ENCODE measurements around the gene HLA-DRB1. TPM values are rescaled to one million over a fixed set of nuclear protein-coding genes. Genes with fewer than 3 reads are reported as not detected.

The HLA-DRB1 gene
- total and polyA plus RNA-seq, 2 donors (not counting 3 experiments of a cell fraction or from before 2014, with no cell fraction given) = not detected

DNA sequence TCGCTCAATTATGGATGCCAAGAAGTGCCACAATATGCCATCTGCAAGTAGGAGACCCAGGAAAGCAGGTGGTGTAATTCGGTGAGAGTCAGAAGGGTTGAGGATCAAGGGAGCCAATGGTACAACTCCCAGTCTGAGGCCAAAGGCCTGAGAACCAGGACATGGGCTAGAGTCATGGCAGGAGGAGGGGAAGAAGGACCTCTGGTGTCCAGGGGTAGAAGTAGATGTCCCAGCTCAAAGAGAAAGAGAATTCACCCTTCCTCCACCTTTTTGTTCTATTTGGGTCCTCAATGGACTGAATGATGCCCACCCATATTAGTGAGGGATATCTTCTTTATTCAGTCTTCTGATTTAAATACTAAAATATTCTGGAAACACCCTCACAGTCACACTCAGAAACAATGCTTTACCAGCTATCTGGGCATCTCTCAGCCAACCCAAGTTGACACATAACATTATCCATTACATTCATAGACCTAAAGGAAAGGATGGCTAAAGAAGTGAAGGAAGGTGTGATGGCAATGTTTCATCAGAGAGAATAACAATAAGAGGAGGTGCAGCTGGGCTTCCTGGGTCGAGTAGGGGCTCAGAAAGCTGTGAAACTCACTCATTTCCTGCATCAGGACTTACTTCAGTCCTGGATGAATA, 26.4 kb upstream of the HLA-DRB1 start:
- H2AFZ ChIP-seq (ENCODE audit: low read depth, low read length) = no peak overlapping the region
- H3K9me1 ChIP-seq (replicated peaks; ENCODE audit: control insufficient read depth, extremely low read depth, insufficient read depth, low read length) = no peaks in the 10 kb centered on the region
- no peak overlapping the region for H3K4me2 ChIP-seq (ENCODE audit: insufficient read depth, low read length)
- FAIRE-seq = no peak
- H3K36me3 ChIP-seq (ENCODE audit: control insufficient read depth in 2 of 2, extremely low read depth in 1 of 2, insufficient read depth in 2 of 2, low read length in 2 of 2) = no peaks in the 10 kb centered on the region
- no peaks in the 10 kb centered on the region for H4K20me1 ChIP-seq (replicated peaks; ENCODE audit: control insufficient read depth, extremely low read depth, insufficient read depth, low read length)
- H3K4me3 ChIP-seq (replicated peaks in 1 of 3; ENCODE audit: insufficient read depth in 1 of 3, low read depth in 1 of 3, low read length in 3 of 3) = no peak overlapping the region
- H3K9ac ChIP-seq (replicated peaks; ENCODE audit: extremely low read depth, insufficient read depth, low read length) = no peak overlapping the region
- peaks cover 0 to 4% of the 10 kb centered on the region in 2 experiments for H3K27me3 ChIP-seq (ENCODE audit: control insufficient read depth in 2 of 2, insufficient read depth in 2 of 2, low read length in 2 of 2)
- POLR2A ChIA-PET = no interaction called here
- no TSS peak for BruUV-seq (replicated peaks)
- H3K27ac ChIP-seq (ENCODE audit: insufficient read depth, low read depth, low read length) = no peak overlapping the region
- intact Hi-C loops (cut with micrococcal nuclease) = no loop called here
- TF ChIP-seq, protein P1, sequence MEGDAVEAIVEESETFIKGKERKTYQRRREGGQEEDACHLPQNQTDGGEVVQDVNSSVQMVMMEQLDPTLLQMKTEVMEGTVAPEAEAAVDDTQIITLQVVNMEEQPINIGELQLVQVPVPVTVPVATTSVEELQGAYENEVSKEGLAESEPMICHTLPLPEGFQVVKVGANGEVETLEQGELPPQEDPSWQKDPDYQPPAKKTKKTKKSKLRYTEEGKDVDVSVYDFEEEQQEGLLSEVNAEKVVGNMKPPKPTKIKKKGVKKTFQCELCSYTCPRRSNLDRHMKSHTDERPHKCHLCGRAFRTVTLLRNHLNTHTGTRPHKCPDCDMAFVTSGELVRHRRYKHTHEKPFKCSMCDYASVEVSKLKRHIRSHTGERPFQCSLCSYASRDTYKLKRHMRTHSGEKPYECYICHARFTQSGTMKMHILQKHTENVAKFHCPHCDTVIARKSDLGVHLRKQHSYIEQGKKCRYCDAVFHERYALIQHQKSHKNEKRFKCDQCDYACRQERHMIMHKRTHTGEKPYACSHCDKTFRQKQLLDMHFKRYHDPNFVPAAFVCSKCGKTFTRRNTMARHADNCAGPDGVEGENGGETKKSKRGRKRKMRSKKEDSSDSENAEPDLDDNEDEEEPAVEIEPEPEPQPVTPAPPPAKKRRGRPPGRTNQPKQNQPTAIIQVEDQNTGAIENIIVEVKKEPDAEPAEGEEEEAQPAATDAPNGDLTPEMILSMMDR (IDR thresholded peaks at IDR 0.05; ENCODE audit: extremely low read depth in 1 of 2, insufficient read depth in 1 of 2, low read depth in 1 of 2, low read length in 2 of 2) = no peak
- TF ChIP-seq EZH2 (IDR thresholded peaks at IDR 0.05; ENCODE audit: borderline replicate concordance, low read depth, low read length, severe bottlenecking) = no peak
- TF ChIP-seq POLR2AphosphoS5 (IDR thresholded peaks at IDR 0.05; ENCODE audit: insufficient read depth, low read depth, low read length) = no peak
- H3K9me3 ChIP-seq (replicated peaks; ENCODE audit: control insufficient read depth, insufficient read depth, low read length) = no peaks in the 10 kb centered on the region
- H3K4me1 ChIP-seq (ENCODE audit: control insufficient read depth, extremely low read depth, insufficient read depth, low read length) = no peaks in the 10 kb centered on the region
- dilution Hi-C loops (cut with MboI; ENCODE audit: extremely low pct_ligation_motif_present, low sequenced_read_pairs) = no loop called here
- no peaks in the 10 kb centered on the region for H3K79me2 ChIP-seq (ENCODE audit: control insufficient read depth, insufficient read depth, low read length)
- CTCF ChIA-PET = no interaction called here
- DNase-seq (ENCODE audit: low read depth, low spot score) = no peak

DNA sequence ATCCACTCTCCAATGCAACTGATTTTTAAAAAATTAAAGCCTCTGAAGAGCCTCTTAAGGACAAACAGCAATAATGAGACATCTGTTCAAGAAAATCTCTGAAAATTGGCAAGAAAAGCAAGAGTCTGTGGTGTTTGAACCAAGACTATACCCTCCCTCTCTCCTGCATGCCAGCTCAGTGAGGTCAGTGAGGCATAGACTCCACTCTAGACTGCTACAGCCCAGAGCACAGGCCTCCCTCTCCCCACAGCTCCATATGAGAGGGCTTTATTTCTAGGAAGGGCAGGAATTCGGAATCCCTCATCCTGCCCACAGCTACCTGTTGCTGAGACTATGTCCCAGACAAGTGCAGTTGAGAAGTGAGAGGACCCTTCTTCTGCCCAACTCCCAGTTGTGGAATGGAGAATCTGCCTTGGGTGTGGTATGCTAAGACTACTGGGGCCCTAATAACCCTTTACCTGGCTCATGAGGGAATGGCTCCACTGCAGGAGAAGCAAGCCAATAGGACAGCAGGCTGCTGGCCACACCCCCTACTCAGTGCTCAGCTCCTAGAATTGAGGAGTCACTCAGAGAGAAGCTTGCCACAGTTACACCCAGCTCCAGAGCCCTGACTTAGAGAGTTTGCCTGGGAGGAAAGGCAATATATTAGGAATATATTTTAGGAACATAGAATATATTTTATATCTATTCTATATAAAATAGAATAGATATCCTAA, 24.9 kb upstream of the HLA-DRB1 start:
- Histone ChIP-seq H3K27ac (ENCODE audit: insufficient read depth, low read depth, low read length) (no peak overlapping the region), H3K4me2 (ENCODE audit: insufficient read depth, low read length) (no peak overlapping the region), H3K36me3 (ENCODE audit: control insufficient read depth in 2 of 2, extremely low read depth in 1 of 2, insufficient read depth in 2 of 2, low read length in 2 of 2) (no peaks in the 10 kb centered on the region), H3K4me3 (replicated peaks in 1 of 3; ENCODE audit: insufficient read depth in 1 of 3, low read depth in 1 of 3, low read length in 3 of 3) (no peak overlapping the region), H3K9me1 (replicated peaks; ENCODE audit: control insufficient read depth, extremely low read depth, insufficient read depth, low read length) (no peaks in the 10 kb centered on the region), H2AFZ (ENCODE audit: low read depth, low read length) (no peak overlapping the region), H3K9me3 (replicated peaks; ENCODE audit: control insufficient read depth, insufficient read depth, low read length) (no peaks in the 10 kb centered on the region), H3K9ac (replicated peaks; ENCODE audit: extremely low read depth, insufficient read depth, low read length) (no peak overlapping the region), H4K20me1 (replicated peaks; ENCODE audit: control insufficient read depth, extremely low read depth, insufficient read depth, low read length) (no peaks in the 10 kb centered on the region), H3K79me2 (ENCODE audit: control insufficient read depth, insufficient read depth, low read length) (no peaks in the 10 kb centered on the region), H3K4me1 (ENCODE audit: control insufficient read depth, extremely low read depth, insufficient read depth, low read length) (no peaks in the 10 kb centered on the region), H3K27me3 (ENCODE audit: control insufficient read depth in 2 of 2, insufficient read depth in 2 of 2, low read length in 2 of 2) (peaks cover 0 to 4% of the 10 kb centered on the region in 2 experiments)
- no peak for FAIRE-seq
- BruUV-seq (replicated peaks) = no TSS peak
- intact Hi-C loops (cut with micrococcal nuclease) = no loop called here
- TF ChIP-seq POLR2A (IDR thresholded peaks at IDR 0.05; ENCODE audit: low read depth, low read length) (no peak), MYC (IDR thresholded peaks at IDR 0.05; ENCODE audit: low read depth, low read length) (no peak), FOS (IDR thresholded peaks at IDR 0.05; ENCODE audit: borderline replicate concordance, insufficient read depth, low read length) (no peak), EZH2 (IDR thresholded peaks at IDR 0.05; ENCODE audit: borderline replicate concordance, low read depth, low read length, severe bottlenecking) (no peak), GATA2 (IDR thresholded peaks at IDR 0.05; ENCODE audit: insufficient read depth, insufficient read length, low read depth, low read length) (no peak), JUN (IDR thresholded peaks at IDR 0.05; ENCODE audit: borderline replicate concordance, insufficient read depth, insufficient read length, low read depth) (no peak), POLR2AphosphoS5 (IDR thresholded peaks at IDR 0.05; ENCODE audit: insufficient read depth, low read depth, low read length) (no peak)
- TF ChIP-seq, protein P1 (IDR thresholded peaks at IDR 0.05; ENCODE audit: extremely low read depth in 1 of 2, insufficient read depth in 1 of 2, low read depth in 1 of 2, low read length in 2 of 2) = no peak
- TF ChIP-seq, protein P2, sequence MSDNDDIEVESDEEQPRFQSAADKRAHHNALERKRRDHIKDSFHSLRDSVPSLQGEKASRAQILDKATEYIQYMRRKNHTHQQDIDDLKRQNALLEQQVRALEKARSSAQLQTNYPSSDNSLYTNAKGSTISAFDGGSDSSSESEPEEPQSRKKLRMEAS (IDR thresholded peaks at IDR 0.05; ENCODE audit: insufficient read depth, insufficient read length) = no peak
- DNase-seq (ENCODE audit: low read depth, low spot score) = no peak
- CTCF ChIA-PET = no interaction called here
- POLR2A ChIA-PET = no interaction called here
- dilution Hi-C loops (cut with MboI; ENCODE audit: extremely low pct_ligation_motif_present, low sequenced_read_pairs) = no loop called here
